Spleen (tissue), 7 donors: Measurements from ENCODE around the gene SPATA16.

Source experiments
- POLR2A ChIP-seq, 3 donors: fragments of 450-650 bp; IDR thresholded peaks; one replicate each; pipeline ENCODE4 v1.5.1; 2017; ENCODE audit warnings: antibody characterized with exemption in 3 of 3, mild to moderate bottlenecking in 1 of 3
- POLR2AphosphoS5 ChIP-seq, 3 donors: sonication (generic); formaldehyde crosslinking; IDR thresholded peaks; one replicate each; pipeline ENCODE4 v1.5.1; 2017; ENCODE audit warnings: antibody characterized with exemption in 3 of 3
- TF ChIP-seq, protein P1 (sequence below), 11 experiments: fragments of 200-600 bp in 7 of 11; fragments of 450-650 bp in 4 of 11; sonication (generic) in 4 of 11; IDR thresholded peaks in 8 of 11; conservative IDR thresholded peaks in 3 of 11; 1 replicate in 7 of 11; 2 replicates in 4 of 11; pipeline versions ENCODE4 v1.4.0 to v1.8.0; 2016 to 2021; ENCODE audit warnings: antibody characterized with exemption in 11 of 11, inconsistent platforms in 4 of 11, mild to moderate bottlenecking in 1 of 11
- donor health status: DM: no; HTN: no; CAD: no; lungs with moderate emphysema.
- donor health status: DM: no; HTN: no; CAD: no.
- donor health status: DM: no; HTN: no; CAD: no.

DNA sequence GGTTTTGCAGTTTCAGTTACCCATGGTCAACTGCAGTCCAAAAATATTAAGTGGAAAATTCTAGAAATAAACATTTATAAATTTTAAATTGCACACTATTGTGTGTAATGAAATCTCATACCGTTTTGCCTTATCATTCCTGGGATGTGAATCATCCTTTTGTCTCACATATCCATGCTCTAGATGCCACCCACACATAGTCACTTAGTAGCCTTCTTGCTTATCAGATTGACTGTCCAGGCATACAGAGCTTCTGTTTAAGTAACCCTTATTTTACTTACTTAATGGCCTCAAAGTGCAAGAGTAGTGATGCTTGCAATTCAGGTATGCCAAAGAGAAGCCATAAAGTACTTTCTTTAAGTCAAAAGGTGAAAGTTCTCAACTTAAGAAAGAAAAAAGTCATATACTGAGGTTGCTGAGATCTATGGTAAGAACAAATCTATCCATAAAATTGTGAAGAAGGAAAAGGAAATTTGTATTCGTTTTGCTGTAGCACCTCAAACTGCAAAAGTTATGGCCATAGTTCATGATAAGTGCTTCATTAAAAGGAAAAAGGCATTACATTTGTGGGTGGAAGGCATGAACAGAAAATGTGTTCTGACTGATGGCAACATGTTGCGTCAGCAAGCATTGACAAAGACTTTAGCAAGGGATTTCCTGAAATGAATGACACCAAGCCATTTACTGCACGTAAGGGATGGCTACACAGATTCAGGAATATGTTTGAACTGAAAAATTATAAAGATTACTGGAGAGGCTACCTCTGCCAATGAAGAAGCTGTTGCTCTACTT is 43.8 kb downstream of the SPATA16 start:
- TF ChIP-seq, protein P1, sequence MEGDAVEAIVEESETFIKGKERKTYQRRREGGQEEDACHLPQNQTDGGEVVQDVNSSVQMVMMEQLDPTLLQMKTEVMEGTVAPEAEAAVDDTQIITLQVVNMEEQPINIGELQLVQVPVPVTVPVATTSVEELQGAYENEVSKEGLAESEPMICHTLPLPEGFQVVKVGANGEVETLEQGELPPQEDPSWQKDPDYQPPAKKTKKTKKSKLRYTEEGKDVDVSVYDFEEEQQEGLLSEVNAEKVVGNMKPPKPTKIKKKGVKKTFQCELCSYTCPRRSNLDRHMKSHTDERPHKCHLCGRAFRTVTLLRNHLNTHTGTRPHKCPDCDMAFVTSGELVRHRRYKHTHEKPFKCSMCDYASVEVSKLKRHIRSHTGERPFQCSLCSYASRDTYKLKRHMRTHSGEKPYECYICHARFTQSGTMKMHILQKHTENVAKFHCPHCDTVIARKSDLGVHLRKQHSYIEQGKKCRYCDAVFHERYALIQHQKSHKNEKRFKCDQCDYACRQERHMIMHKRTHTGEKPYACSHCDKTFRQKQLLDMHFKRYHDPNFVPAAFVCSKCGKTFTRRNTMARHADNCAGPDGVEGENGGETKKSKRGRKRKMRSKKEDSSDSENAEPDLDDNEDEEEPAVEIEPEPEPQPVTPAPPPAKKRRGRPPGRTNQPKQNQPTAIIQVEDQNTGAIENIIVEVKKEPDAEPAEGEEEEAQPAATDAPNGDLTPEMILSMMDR (IDR thresholded peaks at IDR 0.05 in 8 of 11, conservative IDR thresholded peaks at IDR 0.05 in 3 of 11) = no peak
- TF ChIP-seq POLR2A (IDR thresholded peaks at IDR 0.05) (no peak), POLR2AphosphoS5 (IDR thresholded peaks at IDR 0.05) (no peak)
